GM20431 (cell line): ENCODE measurements around the gene GFOD1.

Experiments
- in situ Hi-C: fragments of 300-500 bp; cut with MseI, MboI; formaldehyde crosslinking; loops from one replicate; pipeline ENCODE4 v1.15.0; 2020; ENCODE audit warnings: low sequenced_read_pairs; ENCODE audit not compliant: unreplicated experiment

Gene GFOD1

GRCh38 chr6:13308332-13308731 is 179.1 kb downstream of the GFOD1 start:
- in situ Hi-C loops: no loop called here
